Effector memory CD8-positive, alpha-beta T cell (primary cell): ENCODE data around the gene IP6K2.

Source experiments
- ATAC-seq: fragments of 150-1000 bp; cut with Tn5 transposase; replicated peaks from 2 replicates; pipeline ENCODE4 v1.10.0; 2021; ENCODE audit warnings: mild to moderate bottlenecking, moderate library complexity
- DNase-seq, 3 experiments: peaks; one replicate each; pipeline ENCODE4 v3.0.0; 2021
- H3K27ac Mint-ChIP-seq, 2 donors: one replicate each; pipeline ENCODE4 v1.8.0; 2022; ENCODE audit warnings: mild to moderate bottlenecking in 2 of 2, mixed read lengths in 2 of 2, moderate library complexity in 2 of 2
- H3K27me3 Mint-ChIP-seq, 2 donors: one replicate each; pipeline ENCODE4 v1.8.0; 2022; ENCODE audit warnings: mixed read lengths in 2 of 2
- H3K36me3 Mint-ChIP-seq: one replicate; pipeline ENCODE4 v1.8.0; 2022; ENCODE audit warnings: mild to moderate bottlenecking, moderate library complexity, mixed read lengths; ENCODE audit not compliant: insufficient read depth
- H3K4me1 Mint-ChIP-seq, 2 donors: one replicate each; pipeline ENCODE4 v1.8.0; 2022; ENCODE audit warnings: low read depth in 2 of 2, mixed read lengths in 2 of 2
- H3K4me3 Mint-ChIP-seq, 2 donors: one replicate each; pipeline ENCODE4 v1.8.0; 2022; ENCODE audit warnings: mild to moderate bottlenecking in 2 of 2, mixed read lengths in 2 of 2, moderate library complexity in 2 of 2
- H3K9me3 Mint-ChIP-seq, 2 donors: one replicate each; pipeline ENCODE4 v1.8.0; 2022; ENCODE audit warnings: mixed read lengths in 2 of 2

The IP6K2 gene

GRCh38 chr3:48693826-48694225 lies 23.2 kb downstream of the IP6K2 start:
- DNase-seq: no peak
- no peaks in the 10 kb centered on the region for H3K9me3 Mint-ChIP-seq
- H3K27ac Mint-ChIP-seq: peak overlapping the region in 1 of 2 donors; percentile 60
- H3K36me3 Mint-ChIP-seq: peaks cover 71% of the 10 kb centered on the region
- H3K4me3 Mint-ChIP-seq: no peak overlapping the region
- no peaks in the 10 kb centered on the region for H3K27me3 Mint-ChIP-seq
- ATAC-seq: no peak
- H3K4me1 Mint-ChIP-seq: peaks cover 3 to 18% of the 10 kb centered on the region in 2 donors

GRCh38 chr3:48692551-48692950 lies 24.5 kb downstream of the IP6K2 start:
- H3K4me3 Mint-ChIP-seq: no peak overlapping the region
- no peaks in the 10 kb centered on the region for H3K9me3 Mint-ChIP-seq
- peaks cover 80% of the 10 kb centered on the region for H3K36me3 Mint-ChIP-seq
- H3K4me1 Mint-ChIP-seq: peaks cover 3 to 18% of the 10 kb centered on the region in 2 donors
- H3K27me3 Mint-ChIP-seq: no peaks in the 10 kb centered on the region
- H3K27ac Mint-ChIP-seq: no peak overlapping the region
- DNase-seq (no peak), ATAC-seq (no peak)

- H3K27ac Mint-ChIP-seq: peak overlapping the region in 1 of 2 donors; percentile 68
- no peaks in the 10 kb centered on the region for H3K9me3 Mint-ChIP-seq
- H3K36me3 Mint-ChIP-seq: peaks cover 85% of the 10 kb centered on the region
- H3K4me1 Mint-ChIP-seq: peaks cover 9 to 19% of the 10 kb centered on the region in 2 donors
- no peak for DNase-seq
- H3K4me3 Mint-ChIP-seq: no peak overlapping the region
- no peaks in the 10 kb centered on the region for H3K27me3 Mint-ChIP-seq
- ATAC-seq: no peak
These were observed 26.1 kb downstream of the IP6K2 start for GRCh38 chr3:48690846-48691458.

DNA sequence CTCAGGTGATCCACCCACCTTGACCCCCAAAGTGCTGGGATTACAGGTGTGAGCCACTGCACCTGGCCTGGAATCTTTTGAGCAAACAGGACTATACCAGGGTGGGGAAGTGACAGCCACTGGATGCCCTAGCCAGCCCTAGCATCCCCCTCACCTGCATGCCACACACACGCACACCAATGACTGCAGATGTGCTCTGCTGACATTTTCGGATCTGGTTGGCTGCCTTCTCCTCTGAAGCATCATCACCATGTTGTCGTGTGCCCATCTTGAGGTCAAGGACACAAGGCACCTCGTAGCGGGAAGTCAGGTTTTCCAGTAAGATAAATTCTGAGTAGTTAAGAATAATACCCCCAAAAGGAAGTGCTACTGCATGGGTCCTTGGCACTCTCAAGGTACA lies 27.6 kb downstream of the IP6K2 start:
- H3K27ac Mint-ChIP-seq: no peak overlapping the region
- DNase-seq: no peak
- H3K27me3 Mint-ChIP-seq: no peaks in the 10 kb centered on the region
- no peak for ATAC-seq
- no peaks in the 10 kb centered on the region for H3K9me3 Mint-ChIP-seq
- no peak overlapping the region for H3K4me3 Mint-ChIP-seq
- peaks cover 70% of the 10 kb centered on the region for H3K36me3 Mint-ChIP-seq
- H3K4me1 Mint-ChIP-seq: peaks cover 13 to 23% of the 10 kb centered on the region in 2 donors

- H3K9me3 Mint-ChIP-seq: no peaks in the 10 kb centered on the region
These were observed 28.3 kb downstream of the IP6K2 start for GRCh38 chr3:48688737-48689075.

DNA sequence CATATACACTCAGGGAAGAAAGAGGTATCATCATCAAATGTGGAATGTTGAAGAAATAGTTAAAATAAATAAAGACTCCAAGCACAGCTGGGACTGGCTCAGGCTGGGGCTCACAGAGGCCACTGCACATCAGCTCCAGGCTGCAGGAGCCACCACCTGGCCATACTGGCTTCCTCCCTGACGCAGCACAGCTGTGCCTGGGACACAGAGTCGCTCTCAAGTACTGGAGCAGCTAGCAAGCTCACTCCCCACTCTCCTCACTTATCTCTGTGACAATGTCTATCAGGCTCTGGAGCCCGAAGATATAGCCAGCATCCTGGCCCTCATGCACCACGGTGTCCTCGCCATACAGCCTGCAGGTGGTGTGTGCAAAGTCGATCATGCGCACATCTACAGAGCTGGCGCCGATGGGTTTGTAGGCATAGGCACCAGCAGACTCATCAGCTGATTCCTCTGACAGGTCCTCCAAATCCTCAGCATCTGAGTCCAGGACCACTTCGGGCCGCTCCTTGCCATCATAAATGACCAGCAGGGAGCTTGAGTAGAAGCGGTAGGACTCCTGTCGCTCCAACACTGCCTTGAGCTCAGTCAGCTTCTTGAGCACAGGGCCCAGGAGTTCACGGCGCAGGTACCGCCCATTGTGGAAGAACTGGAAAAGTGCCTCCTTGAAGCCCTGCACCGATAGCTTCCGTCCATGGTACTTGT lies 28.8 kb downstream of the IP6K2 start:
- ATAC-seq (no peak), DNase-seq (no peak)
- no peaks in the 10 kb centered on the region for H3K27me3 Mint-ChIP-seq
- H3K4me3 Mint-ChIP-seq: peak overlapping the region in 1 of 2 donors; percentile 21
- H3K36me3 Mint-ChIP-seq: peaks cover 61% of the 10 kb centered on the region
- no peaks in the 10 kb centered on the region for H3K9me3 Mint-ChIP-seq
- H3K27ac Mint-ChIP-seq: peak overlapping the region in 1 of 2 donors; percentile 90
- H3K4me1 Mint-ChIP-seq: peaks cover 16 to 29% of the 10 kb centered on the region in 2 donors

More at GRCh38 chr3:48688737-48689075, 28.3 kb downstream of the IP6K2 start:
- Mint-ChIP-seq H3K4me1 (peaks cover 16 to 27% of the 10 kb centered on the region in 2 donors), H3K4me3 (no peak overlapping the region), H3K27me3 (no peaks in the 10 kb centered on the region), H3K27ac (peak overlapping the region in 1 of 2 donors; percentile 90), H3K36me3 (peaks cover 66% of the 10 kb centered on the region)
- no peak for ATAC-seq
- DNase-seq: no peak

DNA sequence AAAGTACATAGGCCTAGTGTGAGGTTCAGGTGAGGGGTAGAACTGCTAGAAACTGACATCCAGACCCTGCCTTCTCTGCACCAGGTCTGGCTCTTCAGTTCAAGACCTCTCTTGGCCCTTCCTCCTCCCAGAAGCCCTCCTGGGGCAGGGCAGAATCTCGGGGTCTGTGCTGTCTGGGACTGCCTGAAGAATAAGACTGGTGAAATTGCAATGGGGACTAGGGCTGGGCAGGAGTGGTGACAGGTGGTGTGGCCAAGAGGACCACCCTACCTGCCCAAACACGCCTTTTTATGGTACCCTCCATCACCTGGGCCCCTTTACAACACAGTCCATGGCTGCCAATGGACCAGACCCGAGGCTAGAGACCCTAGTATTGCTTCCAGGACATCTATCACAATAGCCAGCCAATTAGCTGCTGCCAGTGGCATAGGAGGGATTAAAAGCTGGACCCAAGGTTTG lies 29.8 kb downstream of the IP6K2 start:
- Mint-ChIP-seq H3K36me3 (peaks cover 52% of the 10 kb centered on the region), H3K27ac (peak overlapping the region in 1 of 2 donors; percentile 90), H3K4me1 (peaks cover 20 to 24% of the 10 kb centered on the region in 2 donors), H3K4me3 (no peak overlapping the region), H3K9me3 (no peaks in the 10 kb centered on the region), H3K27me3 (no peaks in the 10 kb centered on the region)
- DNase-seq (no peak), ATAC-seq (no peak)

DNA sequence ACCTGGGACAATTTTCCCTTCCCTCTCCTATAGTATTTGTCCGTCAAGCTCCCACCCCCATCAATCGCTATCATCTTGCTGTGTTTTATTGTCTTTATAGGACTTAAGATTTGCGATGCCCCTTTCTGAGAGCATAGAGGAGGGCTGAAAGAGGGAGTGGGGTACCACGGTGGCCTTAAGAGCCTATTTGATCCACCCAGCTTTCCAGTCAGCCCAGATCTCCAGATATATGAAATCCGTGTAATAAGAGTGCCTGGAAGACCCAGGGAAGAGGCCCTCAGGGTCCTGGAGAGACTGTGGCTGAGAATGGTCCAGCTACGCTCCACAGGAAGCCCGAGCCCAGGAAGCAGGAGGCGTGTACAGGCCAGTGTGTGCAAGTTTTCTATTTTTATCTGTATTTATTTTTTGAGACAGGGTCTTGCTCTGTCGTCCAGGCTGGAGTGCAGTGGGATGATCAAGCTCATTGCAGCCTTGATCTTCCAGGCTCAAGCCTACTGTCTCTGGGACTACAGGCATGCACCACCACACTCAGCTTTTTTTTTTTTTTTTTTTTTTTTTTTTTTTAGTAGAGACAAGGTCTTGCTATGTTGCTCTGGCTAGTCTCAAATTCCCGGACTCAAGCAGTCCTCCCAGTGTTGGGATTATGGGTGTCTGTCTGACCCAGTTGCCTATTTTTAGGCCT lies 30.3 kb downstream of the IP6K2 start:
- no peaks in the 10 kb centered on the region for H3K27me3 Mint-ChIP-seq
- H3K4me1 Mint-ChIP-seq: peaks cover 20 to 24% of the 10 kb centered on the region in 2 donors
- H3K4me3 Mint-ChIP-seq: peak overlapping the region; percentile 80 to 87
- ATAC-seq: no peak
- H3K27ac Mint-ChIP-seq: peak overlapping the region; percentile 82 to 90
- peaks cover 46% of the 10 kb centered on the region for H3K36me3 Mint-ChIP-seq
- H3K9me3 Mint-ChIP-seq: no peaks in the 10 kb centered on the region
- no peak for DNase-seq

GRCh38 chr3:48685603-48686511 lies 31.2 kb downstream of the IP6K2 start, which contains the start of gene NCKIPSD:
TSS of gene NCKIPSD (minus strand) at chr3:48685915. CDS start at chr3:48685807, 108 bp downstream.
- Mint-ChIP-seq H3K9me3 (no peaks in the 10 kb centered on the region), H3K36me3 (peaks cover 38% of the 10 kb centered on the region), H3K27ac (peak within 1 kb of the TSS; percentile 82 to 90), H3K4me3 (peak within 1 kb of the TSS; percentile 80 to 87), H3K4me1 (peaks cover 20 to 24% of the 10 kb centered on the region in 2 donors), H3K27me3 (no peaks in the 10 kb centered on the region)
- DNase-seq: peak; percentile 82 to 88 (median 87)
- peak; percentile 85 for ATAC-seq

- Mint-ChIP-seq H3K36me3 (peaks cover 32% of the 10 kb centered on the region), H3K4me3 (peak overlapping the region; percentile 80 to 87), H3K9me3 (no peaks in the 10 kb centered on the region), H3K4me1 (peaks cover 20 to 24% of the 10 kb centered on the region in 2 donors), H3K27me3 (no peaks in the 10 kb centered on the region), H3K27ac (peak overlapping the region; percentile 82 to 90)
- DNase-seq (no peak), ATAC-seq (no peak)
These were observed 31.8 kb downstream of the IP6K2 start for GRCh38 chr3:48685293-48685602.

DNA sequence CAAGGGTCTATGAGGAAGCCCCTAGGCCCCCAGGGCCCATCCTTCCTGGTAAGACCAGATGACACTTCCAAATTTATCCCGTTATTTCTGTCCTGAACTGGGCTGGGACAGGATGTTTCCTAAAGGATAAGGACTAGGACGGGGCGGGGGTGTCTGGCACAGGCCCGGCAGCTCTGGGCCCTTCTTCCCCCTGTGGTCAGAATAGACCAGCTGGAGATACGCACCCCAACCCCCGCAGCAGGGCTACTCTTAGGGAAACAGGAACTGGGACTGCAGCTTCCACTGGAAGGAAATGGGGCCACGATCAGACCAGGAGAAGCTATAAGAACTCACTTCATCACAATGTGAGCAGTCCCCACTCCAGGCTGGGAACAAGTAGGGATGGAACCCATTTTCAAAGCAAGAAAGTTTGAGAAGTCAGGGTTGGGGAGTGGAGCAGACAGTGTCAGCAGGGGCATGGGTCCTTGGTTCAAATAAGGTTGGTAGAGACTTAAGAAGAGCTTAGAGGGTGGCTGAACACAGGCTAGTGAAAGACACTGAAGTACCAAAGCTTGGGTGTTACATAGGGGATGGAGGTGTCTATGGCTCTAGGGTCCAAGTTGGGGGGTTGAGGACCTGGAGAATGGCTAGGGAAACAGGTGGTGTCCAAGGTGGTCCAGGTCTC lies 32.4 kb downstream of the IP6K2 start:
- DNase-seq: no peak
- no peaks in the 10 kb centered on the region for H3K9me3 Mint-ChIP-seq

GRCh38 chr3:48684054-48684349 lies 33.0 kb downstream of the IP6K2 start:
- Mint-ChIP-seq H3K27ac (no peak overlapping the region), H3K4me1 (peaks cover 22 to 24% of the 10 kb centered on the region in 2 donors)
- no peak for ATAC-seq

More for the DNA sequence above, 32.4 kb downstream of the IP6K2 start:
- H3K36me3 Mint-ChIP-seq: peaks cover 25% of the 10 kb centered on the region
- ATAC-seq: no peak
- peak overlapping the region; percentile 80 to 87 for H3K4me3 Mint-ChIP-seq
- peak overlapping the region; percentile 29 to 90 for H3K27ac Mint-ChIP-seq
- H3K27me3 Mint-ChIP-seq: no peaks in the 10 kb centered on the region
- peaks cover 22 to 24% of the 10 kb centered on the region in 2 donors for H3K4me1 Mint-ChIP-seq

More at GRCh38 chr3:48684054-48684349, 33.0 kb downstream of the IP6K2 start:
- Mint-ChIP-seq H3K4me3 (peak overlapping the region in 1 of 2 donors; percentile 87), H3K36me3 (peaks cover 19% of the 10 kb centered on the region), H3K9me3 (no peaks in the 10 kb centered on the region), H3K27me3 (no peaks in the 10 kb centered on the region)
- DNase-seq: no peak
